Chondrocyte (in vitro differentiated cells): ENCODE results near the gene KRTAP5-11. TPM values are rescaled to one million over a fixed set of nuclear protein-coding genes. Genes with fewer than 3 reads are reported as not detected.

Source experiments
- DNase-seq: peaks from one replicate; pipeline ENCODE4 v3.0.0; 2021; ENCODE audit warnings: mixed read lengths, low spot score
- H3K27ac Mint-ChIP-seq: one replicate; pipeline ENCODE4 v1.8.0; 2021; ENCODE audit warnings: mild to moderate bottlenecking, moderate library complexity, mixed read lengths; ENCODE audit not compliant: unreplicated experiment
- H3K27me3 Mint-ChIP-seq: 2 replicates; pipeline ENCODE4 v1.8.0; 2021; ENCODE audit warnings: low read depth, mixed read lengths
- H3K36me3 Mint-ChIP-seq: 2 replicates; pipeline ENCODE4 v1.8.0; 2021; ENCODE audit warnings: low read depth, mixed read lengths
- H3K4me1 Mint-ChIP-seq: 2 replicates; pipeline ENCODE4 v1.8.0; 2021; ENCODE audit warnings: low read depth, mild to moderate bottlenecking, mixed read lengths
- H3K4me3 Mint-ChIP-seq: one replicate; pipeline ENCODE4 v1.8.0; 2021; ENCODE audit warnings: mild to moderate bottlenecking, moderate library complexity, mixed read lengths; ENCODE audit not compliant: unreplicated experiment
- H3K9me3 Mint-ChIP-seq: 2 replicates; pipeline ENCODE4 v1.8.0; 2021; ENCODE audit warnings: low read depth, mixed read lengths
- total RNA-seq: library from RNA; stranded (reverse); gene quantifications from 3 replicates; pipeline ENCODE4 v1.2.1, GENCODE V29; 2021
- TF ChIP-seq, protein P1 (sequence below): fragments of 200-600 bp; sonication (generic); IDR thresholded peaks from 2 replicates; pipeline ENCODE4 v1.5.0; 2021; ENCODE audit warnings: antibody characterized with exemption, mild to moderate bottlenecking, moderate library complexity

Gene KRTAP5-11
- total RNA-seq, 1 donor from 2014 or later, result not detected

DNA sequence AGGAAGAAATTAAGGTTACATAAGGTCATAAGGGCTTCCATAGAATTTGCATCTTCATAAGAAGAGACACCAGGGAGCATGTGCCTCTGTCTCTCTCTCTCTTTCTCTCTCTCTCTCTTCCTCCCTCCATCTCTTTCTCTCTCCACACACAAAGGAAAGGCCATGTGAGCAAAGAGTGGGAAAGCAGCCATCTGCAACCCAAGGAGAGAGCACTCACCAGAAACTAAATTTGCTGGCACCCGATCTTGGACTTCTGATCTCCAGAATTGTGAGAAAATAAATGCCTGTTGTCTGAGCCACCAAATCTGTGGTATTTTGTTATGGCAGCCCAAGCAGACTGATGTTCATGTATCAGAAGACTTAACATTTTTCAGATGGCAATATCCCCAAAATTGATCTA lies 23.7 kb downstream of the KRTAP5-11 start:
- TF ChIP-seq, protein P1, sequence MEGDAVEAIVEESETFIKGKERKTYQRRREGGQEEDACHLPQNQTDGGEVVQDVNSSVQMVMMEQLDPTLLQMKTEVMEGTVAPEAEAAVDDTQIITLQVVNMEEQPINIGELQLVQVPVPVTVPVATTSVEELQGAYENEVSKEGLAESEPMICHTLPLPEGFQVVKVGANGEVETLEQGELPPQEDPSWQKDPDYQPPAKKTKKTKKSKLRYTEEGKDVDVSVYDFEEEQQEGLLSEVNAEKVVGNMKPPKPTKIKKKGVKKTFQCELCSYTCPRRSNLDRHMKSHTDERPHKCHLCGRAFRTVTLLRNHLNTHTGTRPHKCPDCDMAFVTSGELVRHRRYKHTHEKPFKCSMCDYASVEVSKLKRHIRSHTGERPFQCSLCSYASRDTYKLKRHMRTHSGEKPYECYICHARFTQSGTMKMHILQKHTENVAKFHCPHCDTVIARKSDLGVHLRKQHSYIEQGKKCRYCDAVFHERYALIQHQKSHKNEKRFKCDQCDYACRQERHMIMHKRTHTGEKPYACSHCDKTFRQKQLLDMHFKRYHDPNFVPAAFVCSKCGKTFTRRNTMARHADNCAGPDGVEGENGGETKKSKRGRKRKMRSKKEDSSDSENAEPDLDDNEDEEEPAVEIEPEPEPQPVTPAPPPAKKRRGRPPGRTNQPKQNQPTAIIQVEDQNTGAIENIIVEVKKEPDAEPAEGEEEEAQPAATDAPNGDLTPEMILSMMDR, result no peak
- peaks cover 15% of the 10 kb centered on the region for H3K9me3 Mint-ChIP-seq
- peaks cover 34% of the 10 kb centered on the region for H3K27me3 Mint-ChIP-seq
- DNase-seq, result no peak
- H3K27ac Mint-ChIP-seq, result no peak overlapping the region
- H3K36me3 Mint-ChIP-seq, result no peaks in the 10 kb centered on the region
- H3K4me1 Mint-ChIP-seq, result no peaks in the 10 kb centered on the region
- no peak overlapping the region for H3K4me3 Mint-ChIP-seq

DNA sequence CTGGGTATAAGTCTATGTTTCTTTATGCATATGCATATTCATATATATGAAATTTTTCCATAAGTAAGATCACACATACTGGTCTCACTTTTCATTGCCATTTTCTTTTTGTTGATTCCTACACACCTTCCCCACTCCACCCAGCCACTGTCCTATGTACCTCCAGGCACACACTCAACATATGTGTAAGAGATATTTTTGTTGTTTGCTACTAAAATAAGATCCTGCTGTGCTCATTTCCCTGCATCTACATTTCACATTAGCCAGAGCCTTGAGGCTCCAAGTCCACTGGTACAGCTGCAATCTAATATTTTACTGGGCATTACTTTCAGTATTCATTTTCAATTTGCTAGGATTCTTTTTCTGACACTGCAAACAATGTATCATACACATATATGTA lies 25.4 kb downstream of the KRTAP5-11 start:
- Mint-ChIP-seq H3K4me1 (no peaks in the 10 kb centered on the region), H3K27ac (no peak overlapping the region), H3K9me3 (peaks cover 13% of the 10 kb centered on the region), H3K4me3 (no peak overlapping the region), H3K36me3 (no peaks in the 10 kb centered on the region), H3K27me3 (peaks cover 22% of the 10 kb centered on the region)
- TF ChIP-seq, protein P1, result no peak
- DNase-seq, result no peak

DNA sequence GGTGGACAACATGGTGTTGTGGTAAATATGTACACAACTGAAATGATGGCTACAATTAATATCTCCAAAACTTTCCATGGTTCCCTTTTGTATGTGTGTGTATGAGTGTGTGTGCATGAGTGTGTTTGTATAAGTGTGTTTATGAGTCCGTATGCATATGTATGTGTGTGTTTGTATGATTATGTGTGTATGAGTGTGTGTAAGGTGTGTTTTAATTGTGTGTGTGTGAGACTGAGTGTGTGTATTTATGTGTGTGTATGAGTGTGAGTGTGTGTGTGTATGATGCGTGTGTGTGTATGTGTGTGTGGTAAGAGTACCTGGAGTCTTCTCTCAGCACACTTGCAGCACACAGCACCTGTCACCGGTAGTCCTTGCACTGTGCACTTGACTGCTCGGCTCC lies 26.7 kb downstream of the KRTAP5-11 start:
- H3K27me3 Mint-ChIP-seq, result peaks cover 19% of the 10 kb centered on the region
- no peak overlapping the region for H3K4me3 Mint-ChIP-seq
- TF ChIP-seq, protein P1, result no peak
- no peaks in the 10 kb centered on the region for H3K36me3 Mint-ChIP-seq
- no peak for DNase-seq
- H3K27ac Mint-ChIP-seq, result no peak overlapping the region
- H3K9me3 Mint-ChIP-seq, result peaks cover 7% of the 10 kb centered on the region
- H3K4me1 Mint-ChIP-seq, result no peaks in the 10 kb centered on the region

GRCh38 chr11:71555508-71555907 lies 27.2 kb downstream of the KRTAP5-11 start:
- TF ChIP-seq, protein P1, result no peak
- Mint-ChIP-seq H3K36me3 (no peaks in the 10 kb centered on the region), H3K9me3 (peaks cover 2% of the 10 kb centered on the region), H3K4me3 (no peak overlapping the region), H3K27ac (no peak overlapping the region), H3K27me3 (peaks cover 22% of the 10 kb centered on the region), H3K4me1 (no peaks in the 10 kb centered on the region)
- DNase-seq, result no peak

DNA sequence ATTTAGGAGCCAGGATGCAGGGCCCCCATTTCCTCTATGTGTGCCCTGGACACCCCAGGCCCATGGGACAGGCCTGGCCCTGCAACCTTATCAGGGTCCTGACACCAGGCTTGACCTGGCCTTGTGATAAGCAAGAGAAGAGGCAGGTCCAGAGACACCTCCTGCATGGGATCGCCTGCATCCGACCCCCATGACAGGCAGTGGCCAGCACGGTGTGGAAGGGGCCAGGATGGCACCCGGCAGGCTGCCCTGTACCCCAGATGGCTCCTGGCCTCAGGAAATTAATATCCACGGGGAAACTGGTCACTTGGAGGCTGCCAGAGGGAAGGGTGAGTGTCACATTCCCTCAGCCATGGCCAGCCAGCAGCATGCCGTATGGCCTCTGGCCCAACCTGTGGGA lies 27.7 kb downstream of the KRTAP5-11 start:
- H3K27me3 Mint-ChIP-seq, result peaks cover 26% of the 10 kb centered on the region
- H3K27ac Mint-ChIP-seq, result no peak overlapping the region
- H3K36me3 Mint-ChIP-seq, result no peaks in the 10 kb centered on the region
- no peaks in the 10 kb centered on the region for H3K9me3 Mint-ChIP-seq
- TF ChIP-seq, protein P1, result no peak
- no peak overlapping the region for H3K4me3 Mint-ChIP-seq
- DNase-seq, result no peak
- H3K4me1 Mint-ChIP-seq, result no peaks in the 10 kb centered on the region
